ENCODE measurements around the gene KIAA0825.

Gene KIAA0825

GRCh38 chr5:94432499-94432898 lies 185.9 kb downstream of the KIAA0825 start:
- no peak for DNase-seq (ENCODE audit: low read depth in 2 of 2)

- no peak for DNase-seq (ENCODE audit: low read depth in 2 of 2)
Observed at GRCh38 chr5:94431696-94432095, 186.7 kb downstream of the KIAA0825 start.

- no peak for DNase-seq (ENCODE audit: low read depth in 2 of 2)
Observed at GRCh38 chr5:94429566-94429965, 188.8 kb downstream of the KIAA0825 start.

GRCh38 chr5:94425396-94425795 lies 193.0 kb downstream of the KIAA0825 start:
- DNase-seq (ENCODE audit: low read depth in 2 of 2), result no peak

GRCh38 chr5:94423411-94423810 lies 195.0 kb downstream of the KIAA0825 start:
- DNase-seq (ENCODE audit: low read depth in 2 of 2), result no peak

- DNase-seq (ENCODE audit: low read depth in 2 of 2), result no peak
Observed at GRCh38 chr5:94422812-94423211, 195.6 kb downstream of the KIAA0825 start.

- no peak for DNase-seq (ENCODE audit: low read depth in 2 of 2)
Observed at GRCh38 chr5:94420885-94421284, 197.5 kb downstream of the KIAA0825 start.

- no peak for DNase-seq (ENCODE audit: low read depth in 2 of 2)
Observed at GRCh38 chr5:94415798-94416197, 202.6 kb downstream of the KIAA0825 start.

GRCh38 chr5:94409440-94409839 lies 209.0 kb downstream of the KIAA0825 start:
- DNase-seq (ENCODE audit: low read depth in 2 of 2), result no peak

- no peak for DNase-seq (ENCODE audit: low read depth in 2 of 2)
Observed at GRCh38 chr5:94407023-94407422, 211.4 kb downstream of the KIAA0825 start.

- DNase-seq (ENCODE audit: low read depth in 2 of 2), result no peak
Observed at GRCh38 chr5:94403483-94403882, 214.9 kb downstream of the KIAA0825 start.

- DNase-seq (ENCODE audit: low read depth in 2 of 2), result no peak
Observed at GRCh38 chr5:94402096-94402495, 216.3 kb downstream of the KIAA0825 start.

- DNase-seq (ENCODE audit: low read depth in 2 of 2), result no peak
Observed at GRCh38 chr5:94397508-94397907, 220.9 kb downstream of the KIAA0825 start.

GRCh38 chr5:94396687-94397086 lies 221.7 kb downstream of the KIAA0825 start:
- no peak for DNase-seq (ENCODE audit: low read depth in 2 of 2)

- no peak for DNase-seq (ENCODE audit: low read depth in 2 of 2)
Observed at GRCh38 chr5:94395468-94395867, 222.9 kb downstream of the KIAA0825 start.

- no peak for DNase-seq (ENCODE audit: low read depth in 2 of 2)
Observed at GRCh38 chr5:94391996-94392395, 226.4 kb downstream of the KIAA0825 start.

- DNase-seq (ENCODE audit: low read depth in 2 of 2), result no peak
Observed at GRCh38 chr5:94389515-94389899, 228.9 kb downstream of the KIAA0825 start.

- no peak for DNase-seq (ENCODE audit: low read depth in 2 of 2)
Observed at GRCh38 chr5:94388773-94389514, 229.5 kb downstream of the KIAA0825 start.

GRCh38 chr5:94385767-94386166 lies 232.6 kb downstream of the KIAA0825 start:
- DNase-seq (ENCODE audit: low read depth in 2 of 2), result no peak

- DNase-seq (ENCODE audit: low read depth in 2 of 2), result no peak
Observed at GRCh38 chr5:94378062-94378461, 240.3 kb downstream of the KIAA0825 start.

GRCh38 chr5:94376672-94377345 lies 241.6 kb downstream of the KIAA0825 start:
- DNase-seq (ENCODE audit: low read depth in 2 of 2), result no peak

GRCh38 chr5:94375801-94376200 lies 242.6 kb downstream of the KIAA0825 start:
- DNase-seq (ENCODE audit: low read depth in 2 of 2), result no peak

- no peak for DNase-seq (ENCODE audit: low read depth in 2 of 2)
Observed at GRCh38 chr5:94374336-94374735, 244.1 kb downstream of the KIAA0825 start.
